T-helper 1 cell (primary cell): Measurements from ENCODE around the gene UNC45A.
"Not testable (repeated sequence)": the region's sequence is repeated elsewhere in the genome, so short reads cannot be mapped to it uniquely, and the experiment has no call there.

ENCODE experiments used
- DNase-seq, 5 donors: peaks; one replicate each; pipeline ENCODE4 v3.0.0-alpha.2; 2012 to 2020
- total RNA-seq, 4 donors: gene quantifications; one replicate each; lab custom pipeline; 2026; lab: John Stamatoyannopoulos, UW

The UNC45A gene
- total RNA-seq: 30.2 to 54.3 (median 48.0) reads per million in 4 donors

GRCh38 chr15:90934949-90935751 is at the start of gene UNC45A:
UNC45A (plus strand) TSS chr15:90935285; CDS start chr15:90935325, 40 bp downstream.
- DNase-seq: peak; percentile 92 to 95 (median 94)

- DNase-seq: peak; percentile 52 to 79 (median 67)
These were observed 49.4 kb upstream of the UNC45A start for GRCh38 chr15:90885432-90886290.

- no peak for DNase-seq
These were observed 48.8 kb upstream of the UNC45A start for GRCh38 chr15:90886291-90886614.

GRCh38 chr15:90887037-90887481 is 48.0 kb upstream of the UNC45A start:
- no peak for DNase-seq

- DNase-seq: no peak
These were observed 45.8 kb upstream of the UNC45A start for GRCh38 chr15:90889313-90889730.

GRCh38 chr15:90889736-90890456 is 45.2 kb upstream of the UNC45A start:
- no peak for DNase-seq

GRCh38 chr15:90890839-90891238 is 44.2 kb upstream of the UNC45A start:
- no peak for DNase-seq

GRCh38 chr15:90891346-90891949 is 43.6 kb upstream of the UNC45A start:
- no peak for DNase-seq

GRCh38 chr15:90892023-90892422 is 43.1 kb upstream of the UNC45A start:
- DNase-seq: no peak

- DNase-seq: no peak
These were observed 42.4 kb upstream of the UNC45A start for GRCh38 chr15:90892498-90893174.

GRCh38 chr15:90893175-90894090 is 41.7 kb upstream of the UNC45A start:
- no peak for DNase-seq

GRCh38 chr15:90895571-90896117 is 39.4 kb upstream of the UNC45A start:
- DNase-seq: no peak

- not testable (repeated sequence) for DNase-seq
These were observed 37.9 kb upstream of the UNC45A start for GRCh38 chr15:90897131-90897655.

- DNase-seq: no peak
These were observed 33.7 kb upstream of the UNC45A start for GRCh38 chr15:90901175-90902039.

- DNase-seq: peak; percentile 51 to 79 (median 61)
These were observed 32.8 kb upstream of the UNC45A start for GRCh38 chr15:90902040-90902839.

GRCh38 chr15:90902840-90903732 is 32.0 kb upstream of the UNC45A start, which contains the start of gene MAN2A2:
MAN2A2 (plus strand) TSS chr15:90903302; CDS start chr15:90904208, 906 bp downstream.
- DNase-seq: peak; percentile 27 to 81 (median 51)
